Loucy (cell line): ENCODE data around the gene POLR2B.

Experiments
- H2AFZ ChIP-seq: fragments of 200-600 bp; sonication (generic); 2 replicates; pipeline ENCODE4 v1.6.0; 2016; ENCODE audit warnings: antibody characterized with exemption, mild to moderate bottlenecking, low read length, moderate library complexity
- H3F3A ChIP-seq: fragments of 200-600 bp; 2 replicates; pipeline ENCODE4 v1.6.0; 2016; ENCODE audit warnings: antibody characterized with exemption, low read depth, mild to moderate bottlenecking
- H3K27me3 ChIP-seq: fragments of 200-600 bp; sonication (generic); 2 replicates; pipeline ENCODE4 v1.6.1; 2014; ENCODE audit warnings: low read length, mild to moderate bottlenecking; ENCODE audit not compliant: insufficient read depth, poor library complexity, severe bottlenecking
- H3K36me3 ChIP-seq: fragments of 200-600 bp; sonication (generic); 2 replicates; pipeline ENCODE4 v1.6.1; 2016; ENCODE audit warnings: low read length; ENCODE audit not compliant: insufficient read depth
- H3K4me1 ChIP-seq: fragments of 200-600 bp; sonication (generic); 2 replicates; pipeline ENCODE4 v1.5.1; 2014; ENCODE audit warnings: low read length, mild to moderate bottlenecking; ENCODE audit not compliant: insufficient read depth, poor library complexity, severe bottlenecking
- H3K4me2 ChIP-seq: fragments of 200-600 bp; sonication (generic); 2 replicates; pipeline ENCODE4 v1.6.0; 2014; ENCODE audit warnings: antibody characterized with exemption, low read length, low read depth, mild to moderate bottlenecking; ENCODE audit not compliant: poor library complexity, severe bottlenecking
- H3K4me3 ChIP-seq: fragments of 200-600 bp; sonication (generic); 2 replicates; pipeline ENCODE4 v1.5.1; 2014; ENCODE audit warnings: low read length, mild to moderate bottlenecking, mixed read lengths; ENCODE audit not compliant: poor library complexity, severe bottlenecking
- H3K79me2 ChIP-seq: fragments of 200-600 bp; sonication (generic); 2 replicates; pipeline ENCODE4 v1.6.1; 2014; ENCODE audit warnings: low read length; ENCODE audit not compliant: insufficient read depth
- H3K9ac ChIP-seq: fragments of 200-600 bp; sonication (generic); 2 replicates; pipeline ENCODE4 v1.6.0; 2014; ENCODE audit warnings: mild to moderate bottlenecking, low read depth, low read length, moderate library complexity; ENCODE audit not compliant: poor library complexity, severe bottlenecking
- H3K9me2 ChIP-seq: fragments of 200-600 bp; sonication (generic); replicated peaks from 2 replicates; pipeline ENCODE4 v1.6.1; 2016; ENCODE audit warnings: low read depth, low read length, mixed read lengths
- H3K9me3 ChIP-seq: fragments of 200-600 bp; sonication (generic); 2 replicates; pipeline ENCODE4 v1.6.1; 2014; ENCODE audit warnings: mild to moderate bottlenecking, antibody characterized with exemption, low read length, low read depth; ENCODE audit not compliant: insufficient read depth
- H4K20me1 ChIP-seq: fragments of 200-600 bp; sonication (generic); 2 replicates; pipeline ENCODE4 v1.6.0; 2014; ENCODE audit warnings: antibody characterized with exemption, low read length, mild to moderate bottlenecking; ENCODE audit not compliant: insufficient read depth, poor library complexity, severe bottlenecking
- CTCF ChIP-seq: fragments of 200-600 bp; sonication (generic); conservative IDR thresholded peaks from 2 replicates; pipeline ENCODE4 v1.5.1; 2014; ENCODE audit warnings: mild to moderate bottlenecking, antibody characterized with exemption, low read length
- EZH2phosphoT487 ChIP-seq: fragments of 200-600 bp; IDR thresholded peaks from 2 replicates; pipeline ENCODE4 v1.6.1; 2018; ENCODE audit warnings: antibody characterized with exemption, mild to moderate bottlenecking, moderate library complexity, borderline replicate concordance

The POLR2B gene

GRCh38 chr4:57041020-57041419 lies 62.3 kb downstream of the POLR2B start:
- no peaks in the 10 kb centered on the region for H3K36me3 ChIP-seq
- no peak overlapping the region for H3K4me2 ChIP-seq
- TF ChIP-seq CTCF (no peak), EZH2phosphoT487 (no peak)
- no peak overlapping the region for H3K9ac ChIP-seq
- H4K20me1 ChIP-seq = no peaks in the 10 kb centered on the region
- no peaks in the 10 kb centered on the region for H3K27me3 ChIP-seq
- H3K9me3 ChIP-seq = no peaks in the 10 kb centered on the region
- H3K4me1 ChIP-seq = peaks cover 31% of the 10 kb centered on the region
- H2AFZ ChIP-seq = no peak overlapping the region
- H3K4me3 ChIP-seq = no peak overlapping the region
- H3F3A ChIP-seq = no peaks in the 10 kb centered on the region
- no peaks in the 10 kb centered on the region for H3K9me2 ChIP-seq
- no peaks in the 10 kb centered on the region for H3K79me2 ChIP-seq

GRCh38 chr4:57042711-57043169 lies 64.0 kb downstream of the POLR2B start:
- Histone ChIP-seq H3K36me3 (no peaks in the 10 kb centered on the region), H3K79me2 (no peaks in the 10 kb centered on the region), H3K4me2 (peak overlapping the region; percentile 55)

GRCh38 chr4:57043347-57044251 lies 64.9 kb downstream of the POLR2B start:
- Histone ChIP-seq H3K4me1 (peaks cover 31% of the 10 kb centered on the region), H3K4me2 (peak overlapping the region; percentile 55), H4K20me1 (no peaks in the 10 kb centered on the region), H2AFZ (no peak overlapping the region), H3K36me3 (no peaks in the 10 kb centered on the region), H3K27me3 (no peaks in the 10 kb centered on the region), H3K9me3 (no peaks in the 10 kb centered on the region), H3K79me2 (no peaks in the 10 kb centered on the region), H3K9me2 (no peaks in the 10 kb centered on the region), H3K4me3 (no peak overlapping the region), H3K9ac (no peak overlapping the region), H3F3A (no peaks in the 10 kb centered on the region)
- TF ChIP-seq CTCF = no peak
- TF ChIP-seq EZH2phosphoT487 = no peak

More at GRCh38 chr4:57042711-57043169, 64.0 kb downstream of the POLR2B start:
- Histone ChIP-seq H3K9me3 (no peaks in the 10 kb centered on the region), H3K9ac (no peak overlapping the region), H3K9me2 (no peaks in the 10 kb centered on the region), H3F3A (no peaks in the 10 kb centered on the region), H3K4me3 (no peak overlapping the region), H2AFZ (no peak overlapping the region), H3K4me1 (peaks cover 31% of the 10 kb centered on the region), H4K20me1 (no peaks in the 10 kb centered on the region), H3K27me3 (no peaks in the 10 kb centered on the region)
- TF ChIP-seq CTCF = no peak
- TF ChIP-seq EZH2phosphoT487 = no peak
